GM12891 (cell line): Measurements from ENCODE around the gene TLE6.
"Not testable (repeated sequence)": the region's sequence is repeated elsewhere in the genome, so short reads cannot be mapped to it uniquely, and the experiment has no call there.

ENCODE experiments used
- POLR2A ChIP-seq: IDR thresholded peaks from 2 replicates; pipeline ENCODE4 v1.6.1; 2011; ENCODE audit warnings: low read depth, low read length, control low read depth
- POLR2AphosphoS5 ChIP-seq: IDR thresholded peaks from 2 replicates; pipeline ENCODE4 v1.6.1; 2011; ENCODE audit warnings: low read depth, low read length, control low read depth

DNA sequence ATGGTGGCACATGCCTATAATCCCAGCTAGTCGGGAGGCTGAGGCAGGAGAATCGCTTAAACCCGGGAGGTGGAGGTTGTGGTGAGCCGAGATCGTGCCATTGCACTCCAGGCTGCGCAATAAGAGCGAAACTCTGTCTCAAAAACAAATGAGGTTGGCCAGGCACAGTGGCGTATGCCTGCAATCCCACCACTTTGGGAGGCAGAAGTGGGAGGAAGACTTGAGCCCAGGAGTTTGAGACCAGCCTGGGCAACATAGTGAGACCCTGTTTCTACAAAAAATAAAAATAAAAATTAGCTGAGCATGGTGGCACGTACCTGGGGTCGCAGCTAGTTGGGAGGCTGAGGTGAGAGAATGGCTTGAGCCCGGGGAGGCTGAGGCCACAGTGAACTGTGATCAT is 15.0 kb downstream of the TLE6 start:
- not testable (repeated sequence) for TF ChIP-seq POLR2AphosphoS5, POLR2A
